HG03457 (cell line): Measurements from ENCODE around the gene CARD8.
"Not testable (repeated sequence)": the region's sequence is repeated elsewhere in the genome, so short reads cannot be mapped to it uniquely, and the experiment has no call there.

Experiments used
- ATAC-seq: cut with Tn5 transposase; IDR thresholded peaks from one replicate; pipeline ENCODE4 v1.9.1; 2021; ENCODE audit warnings: moderate number of reproducible peaks; ENCODE audit not compliant: unreplicated experiment

CARD8 gene

GRCh38 chr19:48265326-48265725 lies 9.6 kb upstream of the CARD8 start:
- ATAC-seq = not testable (repeated sequence)

GRCh38 chr19:48260359-48260714 lies 4.6 kb upstream of the CARD8 start:
- ATAC-seq = not testable (repeated sequence)

GRCh38 chr19:48258992-48259391 lies 3.3 kb upstream of the CARD8 start:
- not testable (repeated sequence) for ATAC-seq

GRCh38 chr19:48258350-48258749 lies 2.6 kb upstream of the CARD8 start:
- ATAC-seq = no peak

GRCh38 chr19:48254529-48254970 lies 1.2 kb downstream of the CARD8 start:
- no peak for ATAC-seq

GRCh38 chr19:48253999-48254398 lies 1.7 kb downstream of the CARD8 start:
- ATAC-seq = no peak

- ATAC-seq = no peak
Observed at GRCh38 chr19:48252609-48253008, 3.1 kb downstream of the CARD8 start.

- ATAC-seq = no peak
Observed at GRCh38 chr19:48250290-48251025, 5.3 kb downstream of the CARD8 start.

GRCh38 chr19:48249502-48250014 lies 6.2 kb downstream of the CARD8 start:
- ATAC-seq = no peak

GRCh38 chr19:48248081-48248833 lies 7.5 kb downstream of the CARD8 start:
- ATAC-seq = no peak

- no peak for ATAC-seq
Observed at GRCh38 chr19:48247212-48247611, 8.5 kb downstream of the CARD8 start.

- no peak for ATAC-seq
Observed at GRCh38 chr19:48246101-48246500, 9.6 kb downstream of the CARD8 start.

GRCh38 chr19:48244281-48244680 lies 11.4 kb downstream of the CARD8 start:
- ATAC-seq = no peak

- not testable (repeated sequence) for ATAC-seq
Observed at GRCh38 chr19:48241771-48242170, 13.9 kb downstream of the CARD8 start.

GRCh38 chr19:48239582-48240141 lies 16.1 kb downstream of the CARD8 start:
- ATAC-seq = no peak

- no peak for ATAC-seq
Observed at GRCh38 chr19:48239120-48239519, 16.6 kb downstream of the CARD8 start.

GRCh38 chr19:48237057-48237456 lies 18.7 kb downstream of the CARD8 start:
- ATAC-seq = no peak

GRCh38 chr19:48230555-48231129 lies 25.1 kb downstream of the CARD8 start:
- ATAC-seq = no peak

- ATAC-seq = no peak
Observed at GRCh38 chr19:48221628-48222027, 34.1 kb downstream of the CARD8 start.

GRCh38 chr19:48220784-48221183 lies 34.9 kb downstream of the CARD8 start:
- ATAC-seq = not testable (repeated sequence)

- no peak for ATAC-seq
Observed at GRCh38 chr19:48218997-48219396, 36.7 kb downstream of the CARD8 start.
